ENCODE results near the gene TACC3. TPM values are rescaled to one million over a fixed set of nuclear protein-coding genes. Genes with fewer than 3 reads are reported as not detected.

The TACC3 gene
- total RNA-seq, 1 donor from 2014 or later = 13.9 TPM

DNA sequence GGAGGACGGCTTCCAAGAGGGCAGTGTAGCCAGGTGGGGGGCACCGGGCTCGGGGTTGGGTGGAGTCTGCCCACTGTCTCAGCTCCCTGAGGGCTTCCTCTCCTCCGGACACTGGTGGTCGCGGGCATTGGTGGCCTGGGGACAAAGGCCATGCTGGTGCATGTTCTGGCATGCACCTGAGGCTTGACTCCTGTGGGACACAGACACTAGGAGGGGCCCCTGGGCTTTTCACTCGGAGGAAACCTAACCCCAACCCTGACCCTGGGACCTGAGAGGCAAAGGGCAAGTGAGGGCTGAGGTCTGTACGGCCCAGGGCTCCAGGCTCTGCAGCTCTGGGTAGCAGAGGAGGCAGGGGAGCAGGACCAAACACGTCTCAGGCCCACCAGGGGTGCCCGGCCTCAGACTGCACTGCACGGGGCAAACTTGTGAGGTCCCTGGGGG, 49.5 kb downstream of the TACC3 start:
- Histone ChIP-seq H3K4me3 (ENCODE audit: low read depth, low read length) (no peak overlapping the region), H3K27me3 (ENCODE audit: control insufficient read depth, insufficient read depth, low read length) (peaks cover 38% of the 10 kb centered on the region), H3K36me3 (ENCODE audit: control insufficient read depth, insufficient read depth, low read length) (no peaks in the 10 kb centered on the region)
- TF ChIP-seq, protein P1, sequence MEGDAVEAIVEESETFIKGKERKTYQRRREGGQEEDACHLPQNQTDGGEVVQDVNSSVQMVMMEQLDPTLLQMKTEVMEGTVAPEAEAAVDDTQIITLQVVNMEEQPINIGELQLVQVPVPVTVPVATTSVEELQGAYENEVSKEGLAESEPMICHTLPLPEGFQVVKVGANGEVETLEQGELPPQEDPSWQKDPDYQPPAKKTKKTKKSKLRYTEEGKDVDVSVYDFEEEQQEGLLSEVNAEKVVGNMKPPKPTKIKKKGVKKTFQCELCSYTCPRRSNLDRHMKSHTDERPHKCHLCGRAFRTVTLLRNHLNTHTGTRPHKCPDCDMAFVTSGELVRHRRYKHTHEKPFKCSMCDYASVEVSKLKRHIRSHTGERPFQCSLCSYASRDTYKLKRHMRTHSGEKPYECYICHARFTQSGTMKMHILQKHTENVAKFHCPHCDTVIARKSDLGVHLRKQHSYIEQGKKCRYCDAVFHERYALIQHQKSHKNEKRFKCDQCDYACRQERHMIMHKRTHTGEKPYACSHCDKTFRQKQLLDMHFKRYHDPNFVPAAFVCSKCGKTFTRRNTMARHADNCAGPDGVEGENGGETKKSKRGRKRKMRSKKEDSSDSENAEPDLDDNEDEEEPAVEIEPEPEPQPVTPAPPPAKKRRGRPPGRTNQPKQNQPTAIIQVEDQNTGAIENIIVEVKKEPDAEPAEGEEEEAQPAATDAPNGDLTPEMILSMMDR (IDR thresholded peaks at IDR 0.05; ENCODE audit: insufficient read depth, low read length, poor library complexity, severe bottlenecking) = no peak
- DNase-seq (ENCODE audit: low read depth) = no peak

DNA sequence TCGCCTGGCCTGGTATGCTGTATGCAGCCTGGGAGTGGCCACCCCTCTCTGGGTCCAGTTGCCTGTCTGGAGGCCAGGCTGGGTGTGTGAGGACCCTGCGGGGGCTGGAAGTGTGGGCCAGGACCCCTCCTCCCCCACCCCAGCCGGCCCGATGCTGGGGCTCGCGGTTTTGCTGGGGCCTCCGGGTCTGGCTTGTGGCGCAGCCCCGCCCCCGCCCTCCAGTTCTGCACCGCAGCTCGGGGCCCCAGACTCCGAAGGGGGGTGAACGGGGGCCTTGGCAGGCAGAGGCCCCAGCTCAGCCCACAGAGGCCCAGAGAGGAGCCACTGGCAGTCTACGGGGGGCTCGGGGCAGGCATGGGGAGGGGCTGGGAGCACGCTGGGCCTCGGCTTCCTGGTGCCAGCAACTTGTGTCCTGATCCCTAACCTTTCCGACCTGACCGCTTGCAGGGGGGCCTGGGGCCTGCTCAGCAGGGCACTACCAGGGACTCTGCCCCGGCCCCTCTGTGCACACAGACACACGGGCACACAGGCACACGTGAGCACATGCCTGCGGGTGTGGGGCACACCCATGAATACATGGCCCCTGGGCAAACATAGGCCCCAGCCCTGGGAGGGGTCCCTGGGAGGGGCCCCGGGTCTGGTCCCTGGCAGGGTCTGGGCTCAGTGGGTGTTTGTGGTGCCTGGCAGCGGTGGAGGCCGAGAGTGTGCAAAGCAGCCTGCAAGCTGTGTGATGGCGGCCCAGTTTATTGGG, 50.4 kb downstream of the TACC3 start:
- no peaks in the 10 kb centered on the region for H3K36me3 ChIP-seq (ENCODE audit: control insufficient read depth, insufficient read depth, low read length)
- no peak for DNase-seq (ENCODE audit: low read depth)
- H3K4me3 ChIP-seq (ENCODE audit: low read depth, low read length) = no peak overlapping the region
- peaks cover 38% of the 10 kb centered on the region for H3K27me3 ChIP-seq (ENCODE audit: control insufficient read depth, insufficient read depth, low read length)
- TF ChIP-seq, protein P1 (IDR thresholded peaks at IDR 0.05; ENCODE audit: insufficient read depth, low read length, poor library complexity, severe bottlenecking) = no peak

- H3K4me3 ChIP-seq (ENCODE audit: low read depth, low read length) = no peak overlapping the region
- TF ChIP-seq, protein P1 (IDR thresholded peaks at IDR 0.05; ENCODE audit: insufficient read depth, low read length, poor library complexity, severe bottlenecking) = no peak
- DNase-seq (ENCODE audit: low read depth) = no peak
- no peaks in the 10 kb centered on the region for H3K36me3 ChIP-seq (ENCODE audit: control insufficient read depth, insufficient read depth, low read length)
- H3K27me3 ChIP-seq (ENCODE audit: control insufficient read depth, insufficient read depth, low read length) = peaks cover 38% of the 10 kb centered on the region
Observed at GRCh38 chr4:1772853-1773538, 51.7 kb downstream of the TACC3 start.

- DNase-seq (ENCODE audit: low read depth) = no peak
- no peak overlapping the region for H3K4me3 ChIP-seq (ENCODE audit: low read depth, low read length)
- H3K36me3 ChIP-seq (ENCODE audit: control insufficient read depth, insufficient read depth, low read length) = no peaks in the 10 kb centered on the region
- H3K27me3 ChIP-seq (ENCODE audit: control insufficient read depth, insufficient read depth, low read length) = peaks cover 39% of the 10 kb centered on the region
- TF ChIP-seq, protein P1 (IDR thresholded peaks at IDR 0.05; ENCODE audit: insufficient read depth, low read length, poor library complexity, severe bottlenecking) = no peak
Observed at GRCh38 chr4:1773754-1774153, 52.4 kb downstream of the TACC3 start.

GRCh38 chr4:1775731-1776500, 54.6 kb downstream of the TACC3 start:
- Histone ChIP-seq H3K27me3 (ENCODE audit: control insufficient read depth, insufficient read depth, low read length) (peaks cover 20% of the 10 kb centered on the region), H3K36me3 (ENCODE audit: control insufficient read depth, insufficient read depth, low read length) (no peaks in the 10 kb centered on the region), H3K4me3 (ENCODE audit: low read depth, low read length) (no peak overlapping the region)
- TF ChIP-seq, protein P1 (IDR thresholded peaks at IDR 0.05; ENCODE audit: insufficient read depth, low read length, poor library complexity, severe bottlenecking) = no peak
- DNase-seq (ENCODE audit: low read depth) = no peak
